DMS 273 treated with DMSO at 0.1 percent for 48 hours (cell line): ENCODE results near the gene SH3BGR.
"Not testable (repeated sequence)": the region's sequence is repeated elsewhere in the genome, so short reads cannot be mapped to it uniquely, and the experiment has no call there.

ENCODE experiments used
- DNase-seq: peaks from one replicate; lab custom pipeline; 2025; lab: John Stamatoyannopoulos, UW

Gene SH3BGR

DNA sequence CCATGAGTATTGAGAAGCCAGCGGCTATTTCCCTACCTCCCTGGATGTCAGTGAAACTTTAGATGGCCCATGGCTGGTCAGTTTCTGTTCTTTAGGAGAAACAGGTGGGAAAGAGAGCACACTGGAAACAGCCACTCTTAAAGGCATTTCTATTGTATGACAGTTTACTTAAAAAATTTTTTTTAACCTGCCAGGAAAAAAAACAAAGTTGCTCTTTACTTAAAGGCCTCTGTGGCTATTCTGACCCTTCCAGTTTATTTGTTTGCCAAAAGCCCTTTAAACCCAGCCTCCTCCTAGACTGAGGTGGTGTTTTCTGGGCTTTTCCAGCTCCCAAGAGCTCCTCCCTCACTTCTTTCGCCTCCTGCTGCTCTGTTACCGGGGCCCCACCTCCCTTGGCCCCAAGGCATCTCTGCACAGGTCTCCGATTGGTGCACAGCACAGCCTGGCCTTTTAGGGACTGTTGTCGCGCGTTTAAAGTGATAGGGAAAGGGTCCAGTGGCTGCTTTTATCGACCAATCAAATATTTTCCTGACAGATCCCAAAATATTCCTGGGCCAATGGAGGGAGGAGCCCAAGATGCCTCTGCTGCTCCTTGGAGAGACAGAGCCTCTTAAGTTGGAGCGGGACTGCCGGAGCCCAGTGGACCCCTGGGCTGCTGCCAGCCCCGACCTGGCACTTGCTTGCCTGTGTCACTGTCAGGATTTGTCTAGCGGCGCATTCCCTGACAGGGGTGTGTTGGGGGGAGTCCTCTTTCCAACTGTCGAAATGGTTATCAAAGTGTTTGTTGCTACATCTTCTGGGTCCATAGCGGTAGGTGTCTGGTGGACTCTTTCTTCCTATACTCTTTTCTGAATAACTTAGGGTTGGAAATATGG lies at the start of gene SH3BGR:
SH3BGR (plus strand) TSS at position 639 of the 875 bp plus-strand sequence; CDS start at position 766, 127 bp downstream.
- DNase-seq: no peak

DNA sequence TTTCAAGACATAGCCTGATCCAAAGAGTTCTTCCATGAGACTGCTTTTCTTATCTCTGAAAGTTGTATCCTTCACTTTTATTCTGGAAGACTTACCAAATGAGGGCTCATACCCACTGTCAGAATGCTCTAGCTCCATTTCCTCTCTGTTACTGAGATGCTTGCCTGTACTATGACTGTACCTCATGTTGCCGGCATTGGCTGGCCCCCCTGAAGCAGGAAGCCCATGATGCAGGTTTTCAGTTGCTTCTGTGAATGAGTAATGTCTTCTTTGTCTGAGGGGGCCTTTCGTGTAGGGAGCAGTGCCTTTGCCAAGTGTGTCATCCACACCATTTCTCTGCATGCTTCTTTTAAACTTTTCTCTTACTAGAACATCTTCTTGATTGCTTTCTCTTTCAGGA lies 45.7 kb upstream of the SH3BGR start:
- DNase-seq: no peak

DNA sequence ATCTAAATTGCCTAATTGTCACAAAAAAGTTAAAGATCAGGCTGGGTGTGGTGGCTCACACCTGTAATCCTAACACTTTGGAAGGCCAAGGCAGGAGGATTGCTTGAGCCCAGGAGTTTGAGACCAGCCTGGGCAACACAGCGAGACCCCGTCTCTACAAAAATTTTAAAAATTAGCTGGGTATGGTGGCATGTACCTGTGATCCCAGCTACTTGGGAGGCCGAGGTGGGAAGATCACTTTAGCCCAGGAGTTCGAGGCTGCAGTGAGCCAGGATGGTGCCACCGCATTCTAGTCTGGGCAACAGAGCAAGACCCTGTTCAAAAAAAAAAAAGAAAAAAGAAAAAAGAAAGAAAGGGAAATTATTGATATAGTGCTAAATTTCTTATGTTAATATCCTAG lies 32.6 kb upstream of the SH3BGR start:
- not testable (repeated sequence) for DNase-seq

DNA sequence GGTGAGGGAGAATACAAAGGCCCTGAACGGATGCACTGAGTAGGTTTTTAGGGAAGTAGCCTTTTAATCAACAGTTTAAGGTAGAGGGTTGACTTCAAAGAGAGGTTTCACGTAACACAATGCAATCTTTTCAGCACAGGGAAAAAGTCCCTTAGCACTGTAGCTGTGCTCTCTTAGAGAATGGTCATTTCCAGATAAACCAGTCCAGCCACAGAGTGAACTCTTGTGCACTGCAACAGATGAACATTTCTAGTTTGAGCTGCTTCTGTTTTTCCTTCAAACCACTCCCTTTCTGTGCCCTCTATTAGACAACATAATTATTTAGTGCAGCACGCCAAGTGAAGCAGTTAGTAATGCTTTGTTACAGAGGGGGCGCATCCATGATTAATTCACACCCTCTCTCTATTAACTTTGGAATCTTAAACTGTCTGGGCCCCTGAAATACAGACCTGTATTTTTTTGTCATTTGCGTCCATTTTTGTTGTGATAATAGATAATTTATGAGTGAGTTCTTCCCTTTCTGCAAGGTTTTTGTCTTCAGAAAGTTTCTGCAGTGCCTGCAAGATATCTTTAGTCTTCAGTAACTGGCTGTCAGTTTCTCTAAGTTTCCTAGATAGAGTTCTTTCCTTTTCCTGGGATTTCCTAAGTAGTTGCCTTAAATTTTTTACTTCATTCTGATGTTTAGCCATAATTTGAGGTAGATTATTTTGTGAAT lies 29.1 kb upstream of the SH3BGR start:
- no peak for DNase-seq

DNA sequence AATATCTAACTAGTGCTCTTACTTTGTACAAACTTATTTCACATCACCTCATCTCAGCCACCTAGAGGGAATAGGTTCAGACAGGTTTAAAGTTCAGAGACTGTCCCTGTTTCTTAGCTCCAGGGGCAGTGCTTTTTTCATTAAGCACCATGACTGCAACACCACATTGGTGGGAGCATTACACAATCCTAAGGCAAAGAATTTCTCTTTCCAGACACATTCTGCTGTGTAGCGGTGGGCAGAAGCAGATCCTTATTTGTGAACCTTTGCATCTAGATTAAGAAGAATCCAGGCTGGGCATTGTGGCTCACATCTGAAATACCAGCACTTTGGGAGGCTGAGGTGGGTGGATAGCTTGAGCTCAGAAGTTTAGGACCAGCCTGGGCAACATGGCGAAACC lies 22.3 kb upstream of the SH3BGR start:
- no peak for DNase-seq

DNA sequence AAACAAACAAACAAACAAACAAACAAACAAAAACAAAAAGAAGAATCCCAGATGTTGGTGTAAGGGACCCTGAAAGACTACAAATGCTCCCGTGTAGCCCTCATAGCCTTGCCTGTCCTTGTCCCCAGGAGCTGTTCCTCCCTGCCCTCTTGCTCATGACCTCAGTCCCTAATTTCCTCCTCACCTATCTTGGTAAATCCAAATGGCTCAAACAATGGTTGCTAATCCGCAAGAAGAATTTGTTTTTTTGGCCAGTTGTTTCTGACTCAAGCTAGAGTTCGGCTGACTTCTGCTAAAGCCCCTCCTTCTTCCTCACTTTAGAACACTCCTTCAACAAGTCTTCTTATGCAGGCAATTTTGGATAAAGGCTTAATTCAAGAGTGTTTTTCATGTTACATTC lies 21.8 kb upstream of the SH3BGR start:
- DNase-seq: no peak

DNA sequence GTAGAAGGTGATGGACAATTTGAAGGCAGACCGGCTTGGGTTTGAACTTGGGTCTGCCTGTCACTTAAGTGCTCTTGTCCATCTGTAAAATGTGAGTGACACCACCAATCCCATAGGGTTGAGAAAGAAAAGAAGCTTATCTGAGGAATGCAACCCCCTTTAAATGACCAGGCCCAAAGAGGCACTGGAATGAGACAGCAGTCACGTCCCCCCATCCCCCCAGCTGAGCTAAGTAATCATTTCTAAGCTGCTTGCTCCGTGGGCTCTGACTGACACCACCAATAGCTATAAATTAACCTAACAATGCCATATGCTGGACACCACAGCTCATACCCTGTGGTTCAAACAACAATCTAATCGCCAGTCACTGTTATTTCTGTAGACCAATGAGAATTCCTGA lies 21.3 kb upstream of the SH3BGR start:
- DNase-seq: no peak

DNA sequence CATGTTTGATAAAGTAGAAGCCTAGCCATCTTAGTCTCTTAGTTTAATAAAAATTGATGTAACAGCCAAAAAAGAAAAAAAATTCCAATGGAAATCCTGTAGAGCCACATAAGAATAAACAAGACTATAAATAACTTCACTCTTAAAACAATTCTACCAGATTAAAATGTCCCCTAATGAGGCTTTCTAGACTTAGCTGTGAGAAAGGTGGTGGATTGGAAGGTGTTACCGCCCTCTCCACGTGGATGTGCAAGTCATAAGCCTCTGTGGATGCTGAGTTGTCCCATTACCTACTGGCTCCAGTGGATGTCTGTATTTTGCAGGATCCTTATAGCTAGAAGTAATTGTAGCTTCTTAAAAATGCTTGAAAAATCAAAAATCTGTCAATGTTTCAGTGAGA lies 20.8 kb upstream of the SH3BGR start:
- no peak for DNase-seq

DNA sequence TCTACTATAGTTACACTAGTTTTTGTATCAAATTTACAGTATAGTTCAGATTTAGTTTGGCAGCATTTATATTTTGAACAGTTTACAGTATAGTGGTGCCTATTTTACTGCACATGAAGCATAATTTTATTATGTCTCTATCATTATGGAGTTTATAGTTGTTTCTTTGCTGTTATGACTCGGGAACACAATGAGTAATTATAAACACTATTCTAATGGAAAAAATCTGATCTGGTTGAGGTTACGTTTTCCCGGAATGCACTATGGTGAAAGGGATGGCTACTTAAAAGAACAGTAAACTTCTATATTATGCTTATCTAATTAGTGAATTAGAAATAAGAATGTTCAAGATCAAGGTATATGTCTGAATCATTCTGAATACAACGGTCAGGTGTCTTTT lies 16.8 kb upstream of the SH3BGR start:
- DNase-seq: no peak

DNA sequence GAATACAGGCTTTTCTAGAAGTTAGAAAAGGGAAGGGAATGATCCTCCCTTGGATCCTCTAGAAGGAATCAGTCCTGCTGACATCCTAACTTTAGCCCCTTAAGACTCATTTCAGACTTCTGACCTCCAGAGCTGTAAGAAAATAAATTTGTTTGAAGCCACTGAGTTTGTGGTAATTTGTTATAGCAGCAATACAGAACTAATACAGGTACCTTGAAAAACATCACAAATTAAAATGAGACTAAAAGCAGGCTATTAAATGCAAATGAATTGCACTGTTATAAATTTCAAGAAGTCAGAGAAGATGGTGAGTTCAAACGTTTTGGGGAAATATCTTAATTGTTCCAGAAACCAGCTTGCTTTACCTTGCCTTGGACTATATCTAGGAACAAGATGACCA lies 12.5 kb upstream of the SH3BGR start:
- DNase-seq: no peak

DNA sequence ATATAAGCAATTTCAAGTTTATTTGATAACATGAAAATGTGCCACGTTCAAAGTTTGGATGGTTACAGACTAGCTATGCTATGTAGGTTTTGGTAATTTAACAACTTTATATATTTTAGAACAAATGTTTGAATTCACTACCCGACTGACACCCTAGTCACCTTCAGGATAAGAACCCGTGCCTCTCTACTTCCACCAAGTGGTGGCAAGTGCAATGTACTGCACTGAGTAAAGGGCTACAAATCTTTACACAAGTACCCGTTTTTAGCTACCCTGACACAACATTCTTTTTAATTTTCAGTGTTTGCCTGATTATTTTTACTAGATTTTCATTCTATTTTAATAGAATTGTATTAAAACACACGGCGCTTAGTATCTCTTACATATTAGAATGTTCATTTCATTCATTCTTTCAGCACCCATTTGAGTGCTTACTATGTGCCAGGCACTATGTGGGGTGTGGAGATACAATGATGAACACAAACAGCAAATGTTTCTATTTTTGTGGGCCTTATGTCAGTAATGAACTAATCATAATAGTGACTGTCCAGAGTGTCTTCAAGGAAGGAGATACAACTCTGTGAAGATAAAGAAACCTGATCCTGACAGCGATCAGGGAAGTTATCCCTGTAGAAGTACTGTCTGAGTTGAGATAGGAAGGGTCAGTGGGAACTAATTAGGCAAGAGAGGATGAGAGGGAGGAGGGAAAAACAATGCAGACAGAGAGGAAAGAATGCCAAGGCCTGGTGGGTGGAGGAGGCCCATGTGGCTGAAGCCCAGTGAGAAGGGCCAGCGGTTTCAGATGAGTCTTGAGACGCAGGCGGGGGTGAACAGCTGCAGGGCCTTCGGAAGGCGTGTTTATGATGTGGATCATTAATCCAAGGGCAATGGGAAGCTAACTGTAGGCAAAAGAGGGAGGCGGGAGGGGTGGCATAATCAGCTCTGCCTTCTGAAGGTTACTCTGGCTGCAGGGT lies 10.0 kb upstream of the SH3BGR start:
- no peak for DNase-seq

DNA sequence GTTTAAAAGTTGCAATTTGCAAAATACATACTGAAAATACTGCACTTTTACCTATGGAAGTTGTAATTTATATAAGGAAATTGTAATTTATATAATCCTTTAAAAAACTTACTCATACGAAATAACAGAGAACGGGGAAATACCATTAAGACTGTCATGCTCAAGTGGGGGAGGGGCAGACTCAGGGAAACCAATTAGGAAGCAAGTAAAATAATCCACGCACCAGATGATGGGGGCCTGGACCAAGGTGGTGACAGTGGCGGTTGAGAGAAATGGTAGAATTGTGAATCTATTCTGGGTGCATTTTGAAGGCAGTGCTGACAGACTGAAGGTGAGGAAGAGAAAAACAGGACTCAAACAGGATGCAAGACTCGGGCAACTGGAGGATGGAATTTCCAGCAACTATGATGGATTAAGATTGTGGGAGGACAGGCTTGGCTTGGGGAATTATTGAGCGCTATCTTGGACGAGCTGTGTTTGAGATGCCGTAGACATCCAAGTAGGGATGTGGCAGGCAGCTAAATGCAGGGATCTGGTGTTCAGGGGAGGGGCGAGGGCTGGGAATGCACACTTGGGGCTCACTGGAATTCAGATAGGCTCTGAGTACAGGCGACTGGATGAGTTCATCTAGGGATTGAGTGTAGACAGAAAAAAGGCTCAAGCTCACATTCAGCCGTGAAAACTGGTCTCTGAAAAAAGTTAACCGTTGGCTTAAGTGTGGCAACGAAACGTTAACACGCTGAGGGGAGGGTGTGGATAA lies 7.2 kb upstream of the SH3BGR start:
- DNase-seq: peak; percentile 2

DNA sequence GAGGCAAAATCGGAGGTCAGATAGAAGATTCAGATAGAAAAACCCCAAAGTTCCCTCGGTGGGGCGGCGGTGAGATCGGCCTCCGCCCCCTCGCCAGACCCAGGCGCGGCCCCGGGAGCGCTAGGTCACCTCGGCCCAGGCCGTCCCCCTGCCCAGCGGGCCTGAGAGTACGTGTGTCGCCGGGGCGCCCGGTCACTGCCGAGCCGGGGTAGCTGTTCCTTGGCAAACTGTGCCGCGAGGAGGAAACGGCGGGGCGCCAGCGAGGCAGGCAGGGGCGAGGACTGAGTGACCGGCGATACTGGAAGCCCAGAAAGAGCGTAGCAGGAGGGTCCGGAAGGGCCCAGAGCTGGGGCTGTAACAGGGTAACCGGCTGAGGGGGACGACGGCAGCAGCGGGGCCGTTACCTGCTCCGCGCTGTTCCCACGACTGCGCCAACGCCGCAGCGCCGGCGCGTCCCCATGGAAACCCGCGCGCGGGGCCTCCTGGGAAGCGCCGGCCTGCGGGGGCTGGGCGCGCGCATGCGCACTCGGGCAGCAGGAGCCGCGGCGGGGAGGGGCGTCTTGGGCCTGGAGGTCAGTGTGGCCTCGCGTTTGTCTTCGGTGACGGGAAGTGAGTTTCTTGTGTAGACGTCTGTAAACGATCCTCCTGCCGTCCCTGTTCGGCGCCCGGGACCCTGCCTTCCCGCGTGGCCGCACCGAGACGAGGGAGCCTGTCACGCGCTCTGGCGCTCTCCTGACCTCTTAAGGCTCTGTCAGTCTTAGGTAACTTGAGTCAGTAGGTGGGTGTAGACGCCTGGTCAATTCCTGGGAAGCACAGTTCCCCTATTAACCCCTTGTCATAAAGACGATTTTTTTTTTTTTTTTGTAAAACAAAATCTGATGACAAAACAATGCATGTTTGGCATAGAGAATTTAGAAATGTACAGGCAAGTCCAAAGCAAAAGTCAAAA lies 6.2 kb upstream of the SH3BGR start, which contains the start of gene LCA5L:
LCA5L (minus strand) TSS at position 458 of the 949 bp plus-strand sequence. CDS start 17,285 bp downstream, outside the sequence.
- DNase-seq: peak; percentile 69

DNA sequence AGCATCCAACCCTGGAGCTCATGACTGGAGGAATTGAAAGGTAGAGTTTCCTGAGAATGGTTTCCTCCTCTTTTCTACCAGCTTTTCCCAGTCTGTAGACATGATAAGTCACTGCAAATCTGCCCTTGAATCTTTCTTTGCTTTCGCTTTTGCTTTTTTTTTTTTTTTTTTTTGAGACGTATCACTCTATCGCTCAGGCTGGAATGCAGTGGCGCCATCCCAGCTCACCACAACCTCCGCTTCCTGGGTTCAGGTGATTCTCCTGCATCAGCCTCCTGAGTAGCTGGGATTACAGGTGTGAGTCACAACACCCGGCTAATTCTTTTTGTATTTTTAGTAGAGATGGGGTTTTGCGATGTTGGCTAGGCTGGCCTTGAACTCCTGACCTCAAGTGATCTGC lies 4.5 kb upstream of the SH3BGR start:
- no peak for DNase-seq

DNA sequence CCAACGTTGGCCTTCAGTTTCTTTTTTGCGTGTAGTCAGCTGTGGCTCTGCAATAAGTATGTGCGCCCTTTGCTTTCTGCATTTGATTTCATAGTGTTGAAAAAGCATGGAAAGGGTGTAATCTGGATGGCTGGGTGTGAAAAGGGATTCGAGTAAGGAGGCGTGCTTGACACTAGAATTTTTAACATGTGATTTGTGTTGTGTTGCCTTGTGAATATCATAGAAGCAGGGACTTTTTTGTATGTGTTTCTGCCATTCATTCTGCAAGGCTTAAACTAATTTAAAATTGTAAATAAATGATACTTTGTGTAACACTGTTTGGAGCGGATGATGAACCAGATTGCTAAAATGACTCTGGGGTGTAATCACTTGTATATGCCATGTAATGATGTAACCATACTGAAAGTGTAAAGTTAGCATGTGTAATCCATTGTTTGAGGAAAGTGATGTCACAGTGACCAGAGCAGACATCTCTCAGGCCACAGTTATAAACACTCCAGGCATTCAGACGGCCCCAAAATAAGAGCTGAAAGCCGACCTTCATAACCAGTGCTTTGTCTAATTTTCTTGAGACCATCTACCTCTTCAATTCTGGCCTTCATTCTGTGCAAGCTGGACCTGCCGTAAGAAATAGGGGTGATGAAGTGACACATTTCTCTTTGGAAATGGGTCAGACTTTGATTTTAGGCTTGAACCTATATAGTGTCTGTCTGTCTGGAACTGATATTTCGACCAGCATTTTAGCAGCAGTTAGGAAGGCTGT lies 618 bp downstream of the SH3BGR start:
- no peak for DNase-seq

DNA sequence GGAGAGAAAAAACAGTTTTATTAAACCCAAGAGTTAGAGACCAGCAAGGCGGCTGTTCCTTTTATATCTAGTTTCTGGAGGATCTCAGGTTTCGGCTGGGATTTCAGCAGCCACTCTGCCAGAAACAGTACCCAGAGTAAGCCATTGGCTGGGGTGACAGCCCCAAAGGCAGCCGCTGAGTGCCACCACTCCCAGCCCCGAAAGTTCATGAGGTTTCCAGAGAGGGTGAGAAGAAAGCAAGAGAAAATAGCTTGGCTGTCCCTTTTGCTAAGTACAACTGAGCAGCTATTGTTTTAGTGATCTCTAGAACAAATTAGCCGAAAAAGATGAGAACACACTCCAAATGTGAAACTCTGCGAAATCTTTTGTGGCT lies 1.2 kb downstream of the SH3BGR start:
- no peak for DNase-seq

DNA sequence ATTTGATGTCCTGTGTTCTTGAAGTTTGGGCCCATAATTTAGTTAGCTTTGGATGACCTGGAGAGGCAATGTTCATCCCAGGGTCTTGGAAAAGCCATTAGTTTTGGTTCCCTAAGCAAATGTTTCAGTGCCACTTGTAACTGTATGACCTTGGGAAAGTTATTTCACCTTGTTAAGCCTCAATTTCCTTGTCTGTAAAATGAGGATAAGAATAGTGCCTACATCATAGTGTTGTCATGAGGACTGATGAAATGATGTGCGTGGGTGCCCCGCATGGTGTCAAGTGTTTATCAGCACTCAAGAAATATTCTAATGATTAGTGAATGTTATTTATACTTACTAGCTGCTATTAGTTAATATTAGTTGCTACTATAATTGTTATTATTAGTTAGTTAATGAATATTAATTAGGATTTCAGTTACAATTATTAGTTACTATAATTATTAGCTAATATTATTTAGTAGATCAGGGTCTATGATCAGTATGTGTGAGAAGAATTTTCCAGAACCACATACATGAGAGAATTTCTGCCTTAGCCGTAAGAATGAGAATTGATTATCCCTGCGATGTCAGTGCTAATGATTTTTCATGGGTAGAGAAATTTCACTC lies 1.9 kb downstream of the SH3BGR start:
- DNase-seq: no peak

DNA sequence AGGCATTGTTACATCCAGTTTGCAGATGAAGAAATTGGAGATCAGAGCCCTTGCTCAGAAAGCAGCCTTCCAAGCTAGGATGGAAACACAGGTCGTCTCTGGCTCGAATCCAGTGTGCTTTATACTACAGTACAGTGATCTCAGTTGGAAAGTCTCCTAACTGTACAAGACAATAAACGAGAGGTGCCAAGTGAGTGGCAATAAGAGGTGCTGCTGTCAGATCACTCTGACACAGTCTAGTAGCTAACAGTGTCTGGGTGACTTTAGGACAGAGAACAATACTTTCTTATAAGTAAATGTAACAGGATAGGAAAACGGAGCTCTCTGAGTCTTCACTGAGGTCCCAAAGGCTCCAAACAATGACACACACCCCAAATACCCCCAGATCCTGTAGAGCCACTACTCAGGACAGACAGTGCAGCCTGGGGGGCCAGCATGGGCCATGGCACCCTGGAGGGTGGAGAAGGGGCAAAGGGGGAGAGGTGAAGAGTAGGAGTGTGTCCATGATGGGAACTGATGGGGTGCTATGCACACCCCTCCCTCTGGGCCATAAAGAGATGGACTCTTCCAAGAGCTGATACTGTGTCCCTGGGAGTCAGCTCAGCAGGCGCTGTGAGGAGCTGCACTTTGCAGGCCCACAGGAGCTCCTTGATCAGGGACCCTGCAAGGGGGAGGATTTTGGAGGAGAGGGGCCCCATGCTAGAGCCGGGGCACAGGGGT lies 3.3 kb downstream of the SH3BGR start:
- no peak for DNase-seq
